ENCODE measurements around the gene COG5. TPM values are rescaled to one million over a fixed set of nuclear protein-coding genes. Genes with fewer than 3 reads are reported as not detected.

COG5 gene
- total and polyA plus RNA-seq, 2 of the 8 experiments (the other 6 are each of a cell fraction or from before 2014, with no cell fraction given): 10.5 to 28.1 TPM

DNA sequence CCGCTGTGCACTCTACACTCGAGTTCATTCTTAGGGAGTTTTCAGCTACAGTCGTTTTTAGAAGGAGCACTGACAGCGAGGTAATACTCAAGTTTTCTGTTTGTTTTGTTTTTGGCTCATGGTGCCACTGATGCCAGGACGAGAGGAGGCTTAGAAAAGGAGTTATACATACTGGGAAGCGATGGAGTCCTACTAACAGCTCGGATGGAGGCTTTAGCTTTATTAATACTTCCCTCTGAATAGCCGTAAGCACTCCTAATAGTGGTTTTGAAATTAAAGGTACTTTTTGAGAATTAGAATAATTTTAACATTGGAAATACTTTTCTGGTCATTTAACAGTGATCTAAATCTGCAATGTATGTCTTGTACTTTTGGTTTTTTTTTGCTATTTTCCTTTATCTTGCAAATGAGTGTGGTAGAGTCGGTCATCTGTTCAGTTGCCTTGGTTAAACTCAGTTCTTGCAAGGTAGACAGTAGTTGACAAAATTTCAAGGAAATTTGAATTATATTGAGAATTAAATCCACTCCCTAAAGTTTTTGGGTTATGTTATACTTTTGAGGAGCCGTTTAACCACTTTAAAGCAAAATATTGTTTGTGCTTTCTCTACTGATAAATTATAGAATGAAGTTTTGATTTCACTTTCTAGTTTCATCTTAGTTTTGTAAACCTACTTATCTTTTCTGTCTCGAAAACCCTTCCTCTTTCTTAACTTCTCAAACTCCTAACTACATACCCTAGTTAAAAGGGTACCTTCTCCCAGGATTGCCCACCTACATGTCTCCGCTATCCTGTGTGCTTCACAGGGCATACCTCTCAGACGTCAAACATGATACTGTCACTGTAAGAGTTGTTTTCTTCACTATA is 393.4 kb downstream of the COG5 start (continued):
- no peak for TF ChIP-seq SUZ12 (IDR thresholded peaks at IDR 0.05; ENCODE audit: low read length)
- no peak for TF ChIP-seq CBX5 (IDR thresholded peaks at IDR 0.05; ENCODE audit: low read depth, low read length)
- no peak for TF ChIP-seq GABPA (IDR thresholded peaks at IDR 0.05; ENCODE audit: borderline replicate concordance, insufficient read depth, low read length)
- no peak for TF ChIP-seq TAF7 (optimal IDR thresholded peaks at IDR 0.05; ENCODE audit: borderline replicate concordance, low read depth, low read length)
- no peak for TF ChIP-seq SP1 (IDR thresholded peaks at IDR 0.05; ENCODE audit: low read depth, low read length)
- no peak for TF ChIP-seq ASH2L (IDR thresholded peaks at IDR 0.05; ENCODE audit: low read length)
- no peak for TF ChIP-seq RXRA (IDR thresholded peaks at IDR 0.05; ENCODE audit: insufficient read depth, low read depth, low read length)
